HCT116 (cell line): ENCODE measurements around the gene PKNOX2. TPM values are rescaled to one million over a fixed set of nuclear protein-coding genes. Genes with fewer than 3 reads are reported as not detected.

Experiments
- ATAC-seq: fragments of 200-7000 bp; cut with Tn5 transposase; 2 replicates; pipeline ENCODE4 v1.9.1; 2020; ENCODE audit warnings: mild to moderate bottlenecking, moderate library complexity
- BruUV-seq: library from RNA; stranded (reverse); fragments of 400-500 nt; replicated peaks from 2 replicates; lab custom pipeline; 2021; lab: Mats Ljungman, UMichigan
- CTCF ChIA-PET: fragments of 300-600 bp; sonication (Branson Sonifier 250); formaldehyde crosslinking; loops from one replicate; lab custom pipeline; 2021; ENCODE audit warnings: antibody characterized with exemption; lab: Charles Lee
- POLR2A ChIA-PET: fragments of 300-600, 350-600 bp; sonication (Branson Sonifier 250); formaldehyde crosslinking; loops from one replicate; lab custom pipeline; 2021; ENCODE audit warnings: antibody characterized with exemption; lab: Charles Lee
- RAD21 ChIA-PET, 2 experiments: fragments of 300-600 bp; sonication (Branson Sonifier 250); formaldehyde crosslinking; loops; one replicate each; lab custom pipeline; 2023; ENCODE audit warnings: low total read pairs in 2 of 2; ENCODE audit not compliant: uncharacterized antibody in 2 of 2, unreplicated experiment in 2 of 2, low non-redundant PET in 1 of 2; lab: Charles Lee
- DNase-seq: peaks from one replicate; pipeline ENCODE4 v3.0.0-alpha.2; 2010; ENCODE audit warnings: low read depth, low spot score
- H2AFZ ChIP-seq: fragments of 200-600 bp; shearing (Covaris generic), sonication (generic); 2 replicates; pipeline ENCODE4 v1.6.1; 2017; ENCODE audit warnings: low read depth, mixed run types, mixed read lengths, antibody characterized with exemption, low read length; ENCODE audit not compliant: poor library complexity, severe bottlenecking
- H3K27ac ChIP-seq: 2 replicates; pipeline ENCODE4 v1.5.1; 2012; ENCODE audit warnings: low read depth, low read length
- H3K27me3 ChIP-seq: fragments of 200-600 bp; sonication (generic); 2 replicates; pipeline ENCODE4 v1.6.1; 2016; ENCODE audit warnings: mixed run types, low read length, mixed read lengths; ENCODE audit not compliant: insufficient read depth
- H3K36me3 ChIP-seq, 2 experiments: fragments of 200-500 bp in 1 of 2; fragments of 200-600 bp in 1 of 2; sonication (Bioruptor generic) in 1 of 2; sonication (generic) in 1 of 2; 2 replicates each; pipeline versions ENCODE4 v1.5.1 to v1.6.1; 2014 to 2016; ENCODE audit warnings: low read length in 2 of 2, inconsistent platforms in 1 of 2, mixed read lengths in 1 of 2, mixed run types in 1 of 2; ENCODE audit not compliant: insufficient read depth in 2 of 2, control insufficient read depth in 1 of 2
- H3K4me1 ChIP-seq, 2 experiments: fragments of 200-600 bp in 1 of 2; sonication (generic) in 1 of 2; 2 replicates each; pipeline versions ENCODE4 v1.5.1 to v1.6.1; 2012 to 2017; ENCODE audit warnings: low read length in 2 of 2, inconsistent platforms in 1 of 2, mild to moderate bottlenecking in 1 of 2, mixed read lengths in 1 of 2, mixed run types in 1 of 2, moderate library complexity in 1 of 2; ENCODE audit not compliant: insufficient read depth in 2 of 2, control insufficient read depth in 1 of 2
- H3K4me2 ChIP-seq: fragments of 200-600 bp; sonication (generic); 2 replicates; pipeline ENCODE4 v1.6.1; 2017; ENCODE audit warnings: mixed run types, low read length, mixed read lengths
- H3K4me3 ChIP-seq, 2 experiments: fragments of 200-600 bp in 1 of 2; sonication (generic) in 1 of 2; replicated peaks in 1 of 2; 2 replicates each; pipeline ENCODE4 v1.5.1; 2011 to 2016; ENCODE audit warnings: low read length in 2 of 2, control low read depth in 1 of 2, low read depth in 1 of 2, mild to moderate bottlenecking in 1 of 2, mixed read lengths in 1 of 2, mixed run types in 1 of 2
- H3K79me2 ChIP-seq: fragments of 200-600 bp; sonication (generic); 2 replicates; pipeline ENCODE4 v1.6.1; 2017; ENCODE audit warnings: mild to moderate bottlenecking, mixed run types, low read length, moderate library complexity, mixed read lengths; ENCODE audit not compliant: insufficient read depth
- H3K9ac ChIP-seq: fragments of 200-600 bp; sonication (generic); 2 replicates; pipeline ENCODE4 v1.6.1; 2016; ENCODE audit warnings: low read length, mixed read lengths
- H3K9me2 ChIP-seq: fragments of 200-600 bp; sonication (generic), shearing (Covaris generic); 2 replicates; pipeline ENCODE4 v1.6.1; 2017; ENCODE audit warnings: mixed run types, mild to moderate bottlenecking, moderate library complexity; ENCODE audit not compliant: insufficient read depth
- H3K9me3 ChIP-seq, 2 experiments: fragments of 200-500 bp in 1 of 2; fragments of 200-600 bp in 1 of 2; sonication (Bioruptor generic) in 1 of 2; sonication (generic) in 1 of 2; 2 replicates each; pipeline ENCODE4 v1.6.1; 2014 to 2017; ENCODE audit warnings: low read length in 2 of 2, mixed read lengths in 2 of 2, inconsistent platforms in 1 of 2, low read depth in 1 of 2, mild to moderate bottlenecking in 1 of 2, mixed run types in 1 of 2, moderate library complexity in 1 of 2; ENCODE audit not compliant: control insufficient read depth in 1 of 2, insufficient read depth in 1 of 2
- H4K20me1 ChIP-seq: fragments of 200-600 bp; sonication (generic), shearing (Covaris generic); 2 replicates; pipeline ENCODE4 v1.6.1; 2017; ENCODE audit warnings: mixed run types, mild to moderate bottlenecking, moderate library complexity; ENCODE audit not compliant: insufficient read depth
- ATF3 ChIP-seq: IDR thresholded peaks from 2 replicates; pipeline ENCODE4 v1.6.1; 2012
- FOSL1 ChIP-seq: IDR thresholded peaks from 2 replicates; pipeline ENCODE4 v1.6.1; 2012; ENCODE audit warnings: low read depth
- REST ChIP-seq: IDR thresholded peaks from 2 replicates; pipeline ENCODE4 v1.6.1; 2012; ENCODE audit warnings: low read depth
- YY1 ChIP-seq: IDR thresholded peaks from 2 replicates; pipeline ENCODE4 v1.6.1; 2011; ENCODE audit warnings: low read length, low read depth, moderate library complexity, mild to moderate bottlenecking; ENCODE audit not compliant: insufficient replicate concordance; ENCODE audit errors: extremely low read depth
- intact Hi-C: fragments of 100-400 bp; cut with micrococcal nuclease; formaldehyde crosslinking; loops from 2 replicates; pipeline ENCODE4 v1.10.0; 2022
- total RNA-seq: library from RNA; stranded (reverse); gene quantifications from one replicate; pipeline ENCODE4 v1.2.1, GENCODE V29; 2021; ENCODE audit not compliant: unreplicated experiment

Gene PKNOX2
- total RNA-seq, 1 experiment from 2014 or later: 0.20 TPM

GRCh38 chr11:125402435-125402834 is 237.9 kb downstream of the PKNOX2 start:
- DNase-seq (no peak), ATAC-seq (no peak)
- no peaks in the 10 kb centered on the region for H3K36me3 ChIP-seq
- TF ChIP-seq YY1 (no peak), REST (no peak), FOSL1 (no peak), ATF3 (no peak)
- H3K9ac ChIP-seq: no peak overlapping the region
- no peaks in the 10 kb centered on the region for H3K9me2 ChIP-seq
- no peak overlapping the region for H3K4me3 ChIP-seq
- H3K9me3 ChIP-seq: no peaks in the 10 kb centered on the region
- no peaks in the 10 kb centered on the region for H4K20me1 ChIP-seq
- intact Hi-C loops: loop anchor here (10.0 kb wide), 1 partner anchor 258 kb away; no protein-coding TSS in a partner anchor
- POLR2A ChIA-PET: no interaction called here
- H2AFZ ChIP-seq: no peak overlapping the region
- peaks cover 0 to 9% of the 10 kb centered on the region in 2 experiments; a peak in 2 of 4 replicates for H3K4me1 ChIP-seq
- RAD21 ChIA-PET: no interaction called here
- CTCF ChIA-PET: interaction anchor here (1.1 kb wide), 1 partner anchor 312 kb away, joined by 3 read pairs; no protein-coding TSS in a partner anchor
- H3K4me2 ChIP-seq: no peak overlapping the region
- no peak overlapping the region for H3K27ac ChIP-seq
- no TSS peak for BruUV-seq
- no peaks in the 10 kb centered on the region for H3K79me2 ChIP-seq
- peaks cover 33% of the 10 kb centered on the region for H3K27me3 ChIP-seq
